Measurements from ENCODE around the gene EXTL1.

DNA sequence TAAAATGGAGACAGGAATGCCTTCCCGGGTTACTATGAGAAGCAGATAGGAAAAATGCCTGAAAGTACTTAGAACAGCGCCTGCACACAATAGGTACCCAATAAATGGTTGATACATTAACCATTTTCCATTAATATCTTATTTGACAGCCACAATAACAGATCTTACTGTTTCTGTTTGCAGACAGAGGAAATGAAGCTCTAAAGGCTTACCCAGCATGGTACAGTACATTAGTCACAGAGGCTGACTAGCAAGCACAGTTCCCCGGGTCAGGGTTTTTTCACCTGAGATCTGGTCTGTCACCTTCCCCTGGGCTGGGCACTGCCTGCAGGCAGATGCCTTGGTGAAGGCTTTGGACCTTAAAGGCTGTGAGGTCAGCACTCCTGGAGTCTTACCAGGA lies 43.0 kb downstream of the EXTL1 start:
- TF ChIP-seq, protein P1, sequence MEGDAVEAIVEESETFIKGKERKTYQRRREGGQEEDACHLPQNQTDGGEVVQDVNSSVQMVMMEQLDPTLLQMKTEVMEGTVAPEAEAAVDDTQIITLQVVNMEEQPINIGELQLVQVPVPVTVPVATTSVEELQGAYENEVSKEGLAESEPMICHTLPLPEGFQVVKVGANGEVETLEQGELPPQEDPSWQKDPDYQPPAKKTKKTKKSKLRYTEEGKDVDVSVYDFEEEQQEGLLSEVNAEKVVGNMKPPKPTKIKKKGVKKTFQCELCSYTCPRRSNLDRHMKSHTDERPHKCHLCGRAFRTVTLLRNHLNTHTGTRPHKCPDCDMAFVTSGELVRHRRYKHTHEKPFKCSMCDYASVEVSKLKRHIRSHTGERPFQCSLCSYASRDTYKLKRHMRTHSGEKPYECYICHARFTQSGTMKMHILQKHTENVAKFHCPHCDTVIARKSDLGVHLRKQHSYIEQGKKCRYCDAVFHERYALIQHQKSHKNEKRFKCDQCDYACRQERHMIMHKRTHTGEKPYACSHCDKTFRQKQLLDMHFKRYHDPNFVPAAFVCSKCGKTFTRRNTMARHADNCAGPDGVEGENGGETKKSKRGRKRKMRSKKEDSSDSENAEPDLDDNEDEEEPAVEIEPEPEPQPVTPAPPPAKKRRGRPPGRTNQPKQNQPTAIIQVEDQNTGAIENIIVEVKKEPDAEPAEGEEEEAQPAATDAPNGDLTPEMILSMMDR (IDR thresholded peaks at IDR 0.05) = no peak
- no peak for TF ChIP-seq EP300 (IDR thresholded peaks at IDR 0.05)

Data from esophagus muscularis mucosa (tissue), 3 donors.